Measurements from ENCODE around the gene ECEL1. TPM values are rescaled to one million over a fixed set of nuclear protein-coding genes. Genes with fewer than 3 reads are reported as not detected.

Gene ECEL1
- total RNA-seq, 2 experiments from 2014 or later: not detected

DNA sequence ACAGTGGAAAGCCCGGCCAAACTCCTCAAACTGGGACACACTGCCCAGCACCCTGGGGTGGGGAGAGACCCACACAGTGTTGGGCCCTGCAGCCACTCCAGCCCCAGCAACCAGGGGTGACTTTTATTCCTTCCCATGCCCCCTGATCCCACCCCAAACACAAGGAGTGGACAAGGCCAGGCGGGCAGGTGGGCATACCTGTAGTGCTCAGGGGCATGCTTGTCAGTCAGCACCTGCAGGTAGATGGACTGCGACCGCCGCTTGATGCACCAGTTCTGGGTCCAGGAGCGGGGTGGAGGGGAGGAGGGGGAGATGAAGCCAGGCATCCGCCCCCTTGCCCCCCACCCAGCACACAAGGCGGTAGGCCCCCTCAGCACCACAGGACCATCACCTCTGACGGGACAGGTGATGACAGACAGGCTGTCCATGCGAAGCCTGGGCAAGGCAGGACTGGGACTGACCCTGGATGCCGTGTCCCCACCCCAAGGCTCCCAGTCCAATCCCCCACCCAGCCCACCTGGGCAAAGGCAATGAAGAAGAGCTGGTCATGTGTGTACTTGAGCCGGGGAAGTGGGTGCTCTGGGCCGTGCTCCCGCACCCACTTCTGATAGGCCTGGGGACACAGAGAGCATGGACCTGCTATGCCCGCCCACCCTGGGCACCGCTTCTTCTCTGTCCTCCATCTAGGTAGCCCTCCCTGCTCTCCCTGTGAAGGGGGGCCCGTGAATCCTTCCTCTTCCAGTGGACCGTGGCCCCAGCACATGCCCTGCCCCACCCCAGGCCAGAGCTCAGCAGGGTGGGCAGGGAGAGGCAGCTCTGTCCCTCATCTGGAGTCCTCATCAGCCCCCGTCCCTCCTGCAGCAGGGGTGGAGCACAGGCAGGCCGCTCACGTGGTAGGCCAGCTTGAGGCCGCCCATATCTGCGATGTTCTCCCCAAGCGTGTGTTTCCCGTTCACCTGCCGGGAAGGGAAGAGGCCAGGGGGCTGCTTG lies 7.1 kb downstream of the ECEL1 start:
- no peak overlapping the region for H3K4me3 Mint-ChIP-seq
- H3K27me3 Mint-ChIP-seq: peaks cover 17% of the 10 kb centered on the region
- H3K27ac Mint-ChIP-seq: no peak overlapping the region
- no peaks in the 10 kb centered on the region for H3K9me3 Mint-ChIP-seq
- H3K4me1 Mint-ChIP-seq: no peaks in the 10 kb centered on the region
- DNase-seq: peak; percentile 18
- POLR2A ChIA-PET: no interaction called here
- ATAC-seq (ENCODE audit: low read depth): no peak
- no peaks in the 10 kb centered on the region for H3K36me3 Mint-ChIP-seq

- no peak for ATAC-seq (ENCODE audit: low read depth)
- no peaks in the 10 kb centered on the region for H3K9me3 Mint-ChIP-seq
- no peak for DNase-seq
- H3K36me3 Mint-ChIP-seq: no peaks in the 10 kb centered on the region
- no peak overlapping the region for H3K4me3 Mint-ChIP-seq
- POLR2A ChIA-PET: no interaction called here
- no peak overlapping the region for H3K27ac Mint-ChIP-seq
- peaks cover 8% of the 10 kb centered on the region for H3K27me3 Mint-ChIP-seq
- no peaks in the 10 kb centered on the region for H3K4me1 Mint-ChIP-seq
Measured at GRCh38 chr2:232479341-232480200, 8.1 kb downstream of the ECEL1 start.

DNA sequence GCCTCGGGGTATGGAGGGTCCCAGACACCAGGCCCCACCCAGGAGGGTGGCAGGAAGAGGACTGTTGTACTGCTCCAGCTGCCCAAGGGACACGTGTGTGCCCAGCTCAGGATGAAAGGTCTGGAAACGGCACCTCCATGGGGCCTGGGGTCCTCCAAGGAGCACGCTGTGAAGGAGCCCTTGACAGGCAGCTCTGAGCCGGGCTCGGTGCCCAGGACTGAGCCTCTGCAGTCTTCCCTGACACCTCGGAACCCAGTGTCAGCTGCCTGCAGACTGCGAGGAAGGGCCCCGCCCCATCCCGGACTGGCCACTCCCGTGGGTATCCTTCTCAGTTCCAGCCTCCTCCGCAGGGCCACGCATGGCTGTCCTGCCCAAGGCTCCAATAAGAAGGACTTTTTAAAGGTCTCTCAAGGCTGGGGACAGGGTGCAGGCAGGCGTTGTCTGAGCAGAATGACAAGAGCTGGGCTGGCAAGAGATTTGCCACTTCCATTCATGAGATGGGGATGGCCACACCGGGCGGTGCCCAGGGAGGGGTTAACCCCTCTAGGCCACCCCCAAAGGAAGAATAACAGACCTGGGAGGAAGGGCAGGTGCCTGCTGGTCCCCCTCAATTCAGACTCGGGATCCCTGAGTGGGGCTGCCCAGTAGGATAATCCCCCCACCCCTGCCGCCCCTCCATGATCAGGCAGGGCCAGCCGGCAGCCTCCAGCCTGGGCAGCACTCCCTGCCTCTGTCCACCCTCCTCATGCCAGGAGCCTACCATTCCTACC lies 8.9 kb downstream of the ECEL1 start:
- ATAC-seq (ENCODE audit: low read depth): no peak
- Mint-ChIP-seq H3K4me3 (no peak overlapping the region), H3K4me1 (no peaks in the 10 kb centered on the region), H3K27me3 (peaks cover 4% of the 10 kb centered on the region), H3K9me3 (no peaks in the 10 kb centered on the region), H3K27ac (no peak overlapping the region), H3K36me3 (no peaks in the 10 kb centered on the region)
- peak; percentile 18 for DNase-seq
- POLR2A ChIA-PET: no interaction called here

DNA sequence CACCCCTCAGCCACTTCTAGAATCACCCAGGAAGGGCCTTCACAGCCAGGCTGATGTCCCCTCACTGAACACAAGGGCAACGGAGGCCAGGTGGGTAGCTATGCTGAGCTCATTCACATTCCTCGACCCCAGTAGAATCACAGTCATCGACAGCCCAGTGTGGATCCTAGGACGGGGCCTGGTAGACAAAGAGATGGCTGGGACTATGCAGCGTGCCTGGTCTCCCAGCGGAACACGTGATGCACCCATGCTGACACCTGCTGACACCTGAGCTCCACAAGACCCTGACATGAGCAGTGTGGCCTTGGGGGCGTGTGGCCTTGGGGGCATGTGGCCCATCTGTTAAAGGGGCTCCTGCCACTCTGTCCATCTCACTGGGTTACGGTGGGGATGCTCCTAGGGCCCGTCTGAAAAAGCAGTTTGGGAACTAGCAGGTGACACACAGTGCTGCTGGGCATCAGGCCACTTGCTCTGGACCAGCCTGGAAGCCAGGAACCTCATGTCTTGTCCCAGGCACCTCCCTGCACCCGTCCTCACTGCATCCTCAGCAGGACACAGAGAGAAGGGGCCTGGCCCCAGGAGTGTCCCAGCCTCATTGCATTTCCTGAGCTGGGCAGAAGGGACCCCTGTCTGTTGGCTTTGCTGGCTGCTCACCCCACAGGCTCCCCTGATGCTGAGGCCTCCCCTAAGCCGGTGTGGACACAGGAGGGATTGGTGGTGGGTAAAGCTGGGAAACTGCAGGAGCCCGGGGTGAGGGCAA lies 9.7 kb downstream of the ECEL1 start:
- DNase-seq: no peak

GRCh38 chr2:232476791-232477190 lies 10.8 kb downstream of the ECEL1 start:
- ATAC-seq (ENCODE audit: low read depth): no peak
- H3K9me3 Mint-ChIP-seq: peaks cover 3% of the 10 kb centered on the region
- H3K4me1 Mint-ChIP-seq: no peaks in the 10 kb centered on the region
- H3K27me3 Mint-ChIP-seq: peaks cover 12% of the 10 kb centered on the region
- no peaks in the 10 kb centered on the region for H3K36me3 Mint-ChIP-seq
- no peak overlapping the region for H3K27ac Mint-ChIP-seq
- POLR2A ChIA-PET: no interaction called here
- H3K4me3 Mint-ChIP-seq: no peak overlapping the region
- peak; percentile 24 for DNase-seq

More for the DNA sequence above, 9.7 kb downstream of the ECEL1 start:
- Mint-ChIP-seq H3K4me3 (no peak overlapping the region), H3K9me3 (peaks cover under 1% of the 10 kb centered on the region), H3K36me3 (no peaks in the 10 kb centered on the region), H3K27ac (no peak overlapping the region), H3K27me3 (peaks cover 5% of the 10 kb centered on the region), H3K4me1 (no peaks in the 10 kb centered on the region)
- ATAC-seq (ENCODE audit: low read depth): no peak
- POLR2A ChIA-PET: no interaction called here

GRCh38 chr2:232476045-232476444 lies 11.6 kb downstream of the ECEL1 start:
- DNase-seq: peak; percentile 11
- Mint-ChIP-seq H3K4me1 (no peaks in the 10 kb centered on the region), H3K4me3 (no peak overlapping the region), H3K27ac (no peak overlapping the region), H3K9me3 (peaks cover 5% of the 10 kb centered on the region), H3K27me3 (peaks cover 17% of the 10 kb centered on the region), H3K36me3 (no peaks in the 10 kb centered on the region)
- POLR2A ChIA-PET: interaction anchor here (0.6 kb wide), 1 partner anchor 132 kb away, joined by 3 read pairs; no protein-coding TSS in a partner anchor
- ATAC-seq (ENCODE audit: low read depth): no peak

GRCh38 chr2:232473467-232473890 lies 14.2 kb downstream of the ECEL1 start:
- H3K36me3 Mint-ChIP-seq: no peaks in the 10 kb centered on the region
- no peak overlapping the region for H3K4me3 Mint-ChIP-seq
- no peak overlapping the region for H3K27ac Mint-ChIP-seq
- H3K9me3 Mint-ChIP-seq: peaks cover 5% of the 10 kb centered on the region
- POLR2A ChIA-PET: interaction anchor here (1.1 kb wide), 1 partner anchor 13 kb away, joined by 3 read pairs; no protein-coding TSS in a partner anchor
- H3K27me3 Mint-ChIP-seq: peaks cover 39% of the 10 kb centered on the region
- H3K4me1 Mint-ChIP-seq: no peaks in the 10 kb centered on the region
- DNase-seq (no peak), ATAC-seq (ENCODE audit: low read depth) (no peak)

- Mint-ChIP-seq H3K27me3 (peaks cover 43% of the 10 kb centered on the region), H3K4me3 (no peak overlapping the region), H3K9me3 (no peaks in the 10 kb centered on the region), H3K4me1 (no peaks in the 10 kb centered on the region), H3K36me3 (no peaks in the 10 kb centered on the region), H3K27ac (no peak overlapping the region)
- DNase-seq (no peak), ATAC-seq (ENCODE audit: low read depth) (no peak)
- POLR2A ChIA-PET: no interaction called here
Measured at GRCh38 chr2:232466221-232466620, 21.4 kb downstream of the ECEL1 start.

- H3K4me1 Mint-ChIP-seq: no peaks in the 10 kb centered on the region
- H3K27ac Mint-ChIP-seq: no peak overlapping the region
- peaks cover 40% of the 10 kb centered on the region for H3K27me3 Mint-ChIP-seq
- POLR2A ChIA-PET: no interaction called here
- no peaks in the 10 kb centered on the region for H3K36me3 Mint-ChIP-seq
- H3K9me3 Mint-ChIP-seq: no peaks in the 10 kb centered on the region
- DNase-seq (no peak), ATAC-seq (ENCODE audit: low read depth) (no peak)
- no peak overlapping the region for H3K4me3 Mint-ChIP-seq
Measured at GRCh38 chr2:232465061-232465460, 22.6 kb downstream of the ECEL1 start.

DNA sequence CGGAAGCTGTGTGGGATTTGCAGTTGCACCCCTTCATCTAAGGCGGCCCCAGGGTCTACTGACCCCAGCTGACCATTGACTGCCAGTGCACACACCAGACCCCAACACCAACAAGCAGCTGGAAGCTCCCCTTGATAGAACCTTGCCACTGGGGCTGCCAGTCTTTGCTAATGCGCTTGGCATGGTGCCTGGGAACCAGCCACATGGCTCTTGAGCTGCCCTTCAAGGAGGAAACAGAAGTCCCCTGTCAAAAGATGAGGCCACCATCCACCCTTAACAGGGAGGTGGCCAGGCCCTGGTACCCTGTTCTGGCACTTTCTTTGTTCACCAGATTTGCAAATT lies 23.1 kb downstream of the ECEL1 start:
- ATAC-seq (ENCODE audit: low read depth) (no peak), DNase-seq (no peak)
- Mint-ChIP-seq H3K4me3 (no peak overlapping the region), H3K4me1 (no peaks in the 10 kb centered on the region), H3K27me3 (peaks cover 38% of the 10 kb centered on the region), H3K9me3 (no peaks in the 10 kb centered on the region), H3K27ac (no peak overlapping the region), H3K36me3 (no peaks in the 10 kb centered on the region)
- POLR2A ChIA-PET: no interaction called here

GRCh38 chr2:232463701-232464543 lies 23.7 kb downstream of the ECEL1 start:
- H3K27ac Mint-ChIP-seq: no peak overlapping the region
- POLR2A ChIA-PET: no interaction called here
- no peak for DNase-seq

DNA sequence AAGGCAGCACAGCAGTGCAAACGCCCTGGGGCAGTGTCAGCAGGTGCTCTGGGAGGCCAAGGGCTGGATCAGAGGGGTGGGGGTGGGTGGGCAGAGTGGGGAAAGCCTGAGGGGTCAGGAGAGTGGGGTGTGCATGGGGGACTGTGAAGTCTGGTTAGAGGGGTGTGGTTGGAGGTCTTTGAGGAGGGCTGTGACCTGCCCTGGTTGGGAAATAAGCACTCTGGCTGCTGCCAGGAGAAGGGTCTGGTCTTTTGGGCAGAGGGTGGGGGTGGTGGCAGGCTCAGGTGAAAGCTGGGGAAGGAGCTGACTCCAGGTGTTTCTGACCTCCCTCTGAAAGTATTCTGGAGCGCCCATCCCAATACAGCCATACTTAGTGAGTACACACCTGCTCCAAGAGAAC lies 27.5 kb downstream of the ECEL1 start:
- Mint-ChIP-seq H3K4me1 (no peaks in the 10 kb centered on the region), H3K27me3 (peaks cover 20% of the 10 kb centered on the region), H3K36me3 (no peaks in the 10 kb centered on the region), H3K27ac (no peak overlapping the region), H3K9me3 (no peaks in the 10 kb centered on the region), H3K4me3 (no peak overlapping the region)
- DNase-seq (no peak), ATAC-seq (ENCODE audit: low read depth) (no peak)
- POLR2A ChIA-PET: no interaction called here

More at GRCh38 chr2:232463701-232464543, 23.7 kb downstream of the ECEL1 start:
- Mint-ChIP-seq H3K4me1 (no peaks in the 10 kb centered on the region), H3K36me3 (no peaks in the 10 kb centered on the region), H3K27me3 (peaks cover 36% of the 10 kb centered on the region), H3K9me3 (no peaks in the 10 kb centered on the region), H3K4me3 (no peak overlapping the region)
- no peak for ATAC-seq (ENCODE audit: low read depth)
